Measurements from ENCODE around the gene DNAH6.

DNA sequence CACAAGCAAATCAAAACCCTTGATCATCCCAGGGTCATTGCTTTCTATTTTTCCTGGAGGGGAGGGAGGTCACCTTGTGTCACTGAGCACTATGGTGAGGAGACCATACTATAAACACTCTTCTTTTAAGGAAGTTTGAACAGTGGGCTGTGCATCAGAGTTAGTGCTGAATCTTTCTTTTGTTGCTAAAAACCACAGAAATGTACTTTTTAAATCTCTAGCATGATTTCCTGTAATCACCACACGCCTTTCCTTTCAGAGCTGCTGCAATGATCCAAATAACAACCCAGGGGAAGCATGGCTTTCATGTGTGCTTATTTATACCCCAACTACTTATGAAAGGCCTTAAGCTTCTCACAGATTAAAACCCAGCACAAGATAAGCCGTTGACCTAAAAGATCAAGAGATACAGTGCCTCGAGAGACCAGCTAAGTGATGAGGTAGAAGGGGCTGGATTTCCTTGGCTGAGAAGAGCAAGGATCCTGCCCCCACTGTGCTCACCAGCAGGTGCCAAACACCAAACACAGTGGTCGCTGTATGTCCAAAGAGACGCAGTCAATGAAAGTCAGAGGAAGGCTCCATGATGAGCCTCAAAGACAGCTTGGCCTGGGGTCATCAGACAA lies 329.9 kb downstream of the DNAH6 start:
- TF ChIP-seq, protein P1, sequence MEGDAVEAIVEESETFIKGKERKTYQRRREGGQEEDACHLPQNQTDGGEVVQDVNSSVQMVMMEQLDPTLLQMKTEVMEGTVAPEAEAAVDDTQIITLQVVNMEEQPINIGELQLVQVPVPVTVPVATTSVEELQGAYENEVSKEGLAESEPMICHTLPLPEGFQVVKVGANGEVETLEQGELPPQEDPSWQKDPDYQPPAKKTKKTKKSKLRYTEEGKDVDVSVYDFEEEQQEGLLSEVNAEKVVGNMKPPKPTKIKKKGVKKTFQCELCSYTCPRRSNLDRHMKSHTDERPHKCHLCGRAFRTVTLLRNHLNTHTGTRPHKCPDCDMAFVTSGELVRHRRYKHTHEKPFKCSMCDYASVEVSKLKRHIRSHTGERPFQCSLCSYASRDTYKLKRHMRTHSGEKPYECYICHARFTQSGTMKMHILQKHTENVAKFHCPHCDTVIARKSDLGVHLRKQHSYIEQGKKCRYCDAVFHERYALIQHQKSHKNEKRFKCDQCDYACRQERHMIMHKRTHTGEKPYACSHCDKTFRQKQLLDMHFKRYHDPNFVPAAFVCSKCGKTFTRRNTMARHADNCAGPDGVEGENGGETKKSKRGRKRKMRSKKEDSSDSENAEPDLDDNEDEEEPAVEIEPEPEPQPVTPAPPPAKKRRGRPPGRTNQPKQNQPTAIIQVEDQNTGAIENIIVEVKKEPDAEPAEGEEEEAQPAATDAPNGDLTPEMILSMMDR (conservative IDR thresholded peaks at IDR 0.05 in 1 of 2, IDR thresholded peaks at IDR 0.05 in 1 of 2; ENCODE audit: extremely low read depth in 1 of 2, insufficient read depth in 1 of 2, low read depth in 1 of 2, low read length in 2 of 2): no peak
- no peak for TF ChIP-seq EZH2 (IDR thresholded peaks at IDR 0.05; ENCODE audit: borderline replicate concordance, low read length)

Measured in mammary epithelial cell (primary cell).